Measurements from ENCODE around the gene EYS.

DNA sequence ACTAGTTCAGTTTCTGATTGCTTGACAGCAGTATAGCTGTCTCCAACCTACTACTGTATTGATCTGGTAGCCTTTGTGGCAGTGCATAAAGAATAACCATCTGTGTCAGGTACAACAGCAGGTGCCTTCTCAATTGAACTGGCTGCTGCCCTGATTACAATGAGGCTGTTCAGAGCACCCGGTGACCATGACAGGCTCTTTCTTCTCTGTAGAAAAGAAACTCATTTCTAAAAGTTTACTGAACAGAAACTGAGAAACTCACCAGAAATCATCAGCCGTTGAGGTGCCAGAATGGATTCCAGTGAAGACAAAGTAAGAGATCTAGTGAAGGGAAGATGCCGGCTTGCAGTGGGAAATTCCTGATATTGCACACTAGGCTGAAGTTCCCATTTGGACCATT lies 1117.1 kb downstream of the EYS start:
- TF ChIP-seq SIN3A (IDR thresholded peaks at IDR 0.05; ENCODE audit: borderline replicate concordance, insufficient read depth, low read length) (no peak), TAF1 (IDR thresholded peaks at IDR 0.05; ENCODE audit: borderline replicate concordance, insufficient read depth, low read length) (no peak)
